Measurements from ENCODE around the gene PNRC1.

Gene PNRC1

GRCh38 chr6:89132057-89132456, 51.5 kb downstream of the PNRC1 start:
- TF ChIP-seq, protein P1, sequence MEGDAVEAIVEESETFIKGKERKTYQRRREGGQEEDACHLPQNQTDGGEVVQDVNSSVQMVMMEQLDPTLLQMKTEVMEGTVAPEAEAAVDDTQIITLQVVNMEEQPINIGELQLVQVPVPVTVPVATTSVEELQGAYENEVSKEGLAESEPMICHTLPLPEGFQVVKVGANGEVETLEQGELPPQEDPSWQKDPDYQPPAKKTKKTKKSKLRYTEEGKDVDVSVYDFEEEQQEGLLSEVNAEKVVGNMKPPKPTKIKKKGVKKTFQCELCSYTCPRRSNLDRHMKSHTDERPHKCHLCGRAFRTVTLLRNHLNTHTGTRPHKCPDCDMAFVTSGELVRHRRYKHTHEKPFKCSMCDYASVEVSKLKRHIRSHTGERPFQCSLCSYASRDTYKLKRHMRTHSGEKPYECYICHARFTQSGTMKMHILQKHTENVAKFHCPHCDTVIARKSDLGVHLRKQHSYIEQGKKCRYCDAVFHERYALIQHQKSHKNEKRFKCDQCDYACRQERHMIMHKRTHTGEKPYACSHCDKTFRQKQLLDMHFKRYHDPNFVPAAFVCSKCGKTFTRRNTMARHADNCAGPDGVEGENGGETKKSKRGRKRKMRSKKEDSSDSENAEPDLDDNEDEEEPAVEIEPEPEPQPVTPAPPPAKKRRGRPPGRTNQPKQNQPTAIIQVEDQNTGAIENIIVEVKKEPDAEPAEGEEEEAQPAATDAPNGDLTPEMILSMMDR (IDR thresholded peaks at IDR 0.05; ENCODE audit: extremely low read depth, insufficient read depth, missing control alignments): no peak
- in situ Hi-C loops (cut with MboI; ENCODE audit: low pct_unique_long_range_greater_than_20kb, low sequenced_read_pairs, unreplicated experiment): no loop called here

GRCh38 chr6:89133981-89134380, 53.4 kb downstream of the PNRC1 start:
- TF ChIP-seq, protein P1 (IDR thresholded peaks at IDR 0.05; ENCODE audit: extremely low read depth, insufficient read depth, missing control alignments): no peak
- in situ Hi-C loops (cut with MboI; ENCODE audit: low pct_unique_long_range_greater_than_20kb, low sequenced_read_pairs, unreplicated experiment): no loop called here
- no peak for DNase-seq (ENCODE audit: low spot score)

More at GRCh38 chr6:89132057-89132456, 51.5 kb downstream of the PNRC1 start:
- no peak for DNase-seq (ENCODE audit: low spot score)

- DNase-seq (ENCODE audit: low spot score): no peak
- in situ Hi-C loops (cut with MboI; ENCODE audit: low pct_unique_long_range_greater_than_20kb, low sequenced_read_pairs, unreplicated experiment): no loop called here
- TF ChIP-seq, protein P1 (IDR thresholded peaks at IDR 0.05; ENCODE audit: extremely low read depth, insufficient read depth, missing control alignments): no peak
Observed at GRCh38 chr6:89134723-89135122, 54.2 kb downstream of the PNRC1 start.

Data from GM13977 (cell line).